ENCODE measurements around the gene BTF3.
"Not testable (repeated sequence)": the region's sequence is repeated elsewhere in the genome, so short reads cannot be mapped to it uniquely, and the experiment has no call there.

Gene BTF3

DNA sequence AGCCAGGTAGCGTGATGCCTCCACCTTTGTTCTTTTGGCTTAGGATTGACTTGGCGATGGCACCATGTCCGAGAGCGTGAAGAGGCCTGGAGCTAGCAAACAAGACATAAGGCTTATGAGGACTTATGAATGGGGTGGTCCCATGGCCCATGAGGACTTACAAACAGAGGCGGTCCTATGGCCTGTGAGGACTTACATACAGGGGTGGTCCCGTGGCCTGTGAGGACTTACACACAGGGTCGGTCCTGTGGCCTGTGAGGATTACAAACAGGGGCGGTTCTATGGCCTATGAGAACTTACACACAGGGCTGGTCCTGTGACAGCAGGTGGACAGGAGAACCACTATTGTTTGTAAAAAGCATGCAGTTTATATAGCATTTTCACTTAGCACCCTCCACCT is 28.4 kb upstream of the BTF3 start:
- DNase-seq: no peak

DNA sequence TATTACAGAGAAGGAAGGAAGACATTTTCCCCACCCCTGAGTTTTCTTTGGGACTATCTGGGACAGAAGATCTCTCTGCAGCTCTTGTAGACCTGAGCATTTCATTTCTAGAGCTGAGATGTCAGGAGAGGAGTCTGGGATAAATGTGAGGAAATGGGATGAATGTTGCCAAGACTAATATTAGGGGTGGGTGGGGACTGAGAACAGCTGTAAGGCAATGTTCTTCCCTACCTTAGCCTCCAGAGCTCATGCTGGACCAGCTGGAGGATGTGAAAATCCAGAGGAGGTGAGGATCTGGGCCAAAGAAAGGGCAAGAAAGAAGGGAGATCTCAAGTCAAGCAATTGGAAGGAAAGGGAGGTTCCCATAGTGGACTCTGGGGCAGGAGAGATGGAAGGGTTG is 26.6 kb upstream of the BTF3 start:
- TF ChIP-seq POLR2A (IDR thresholded peaks at IDR 0.05; ENCODE audit: low read length) (no peak), GATA1 (IDR thresholded peaks at IDR 0.05; ENCODE audit: low read depth, low read length) (no peak)
- DNase-seq: no peak

More for the DNA sequence above, 28.4 kb upstream of the BTF3 start:
- TF ChIP-seq GATA1 (IDR thresholded peaks at IDR 0.05; ENCODE audit: low read depth, low read length) (no peak), POLR2A (IDR thresholded peaks at IDR 0.05; ENCODE audit: low read length) (no peak)

DNA sequence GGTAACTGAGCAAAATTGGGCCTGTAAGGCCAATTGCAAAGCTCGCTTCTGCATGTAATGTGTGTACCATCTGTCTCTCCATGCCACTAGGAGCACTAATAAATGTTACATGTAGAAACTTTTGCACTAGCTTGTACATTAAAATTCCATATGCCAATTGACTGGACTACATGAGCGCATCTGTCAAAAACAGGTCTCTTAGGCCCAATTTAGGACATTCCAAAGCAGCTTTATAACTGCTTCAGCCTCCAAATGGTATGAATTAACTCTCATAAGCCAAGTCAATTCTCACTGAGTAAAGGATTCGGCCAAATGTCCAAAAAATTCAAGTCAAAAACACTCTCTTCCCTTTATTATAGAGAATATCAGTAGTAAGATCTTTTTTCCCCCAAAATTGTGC is 26.1 kb upstream of the BTF3 start:
- no peak for DNase-seq
- TF ChIP-seq GATA1 (IDR thresholded peaks at IDR 0.05; ENCODE audit: low read depth, low read length) (no peak), POLR2A (IDR thresholded peaks at IDR 0.05; ENCODE audit: low read length) (no peak)

DNA sequence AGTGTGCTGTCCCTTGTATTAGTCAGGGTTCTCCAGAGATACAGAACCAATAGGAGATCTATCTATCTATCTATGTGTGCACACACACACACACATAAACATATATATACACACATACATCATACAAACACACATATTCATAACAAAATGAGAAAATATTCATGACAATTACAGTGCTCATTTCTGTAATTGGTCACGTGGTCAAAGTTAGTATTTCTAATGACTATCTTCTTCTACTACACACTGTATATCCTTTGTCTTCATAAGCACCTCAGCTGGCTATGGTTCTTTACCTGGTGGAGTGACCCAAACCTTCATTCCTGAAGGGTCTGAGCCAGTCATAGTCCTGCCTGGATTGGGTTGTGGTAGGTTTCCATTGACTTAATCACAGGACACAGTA is 17.7 kb upstream of the BTF3 start:
- no peak for TF ChIP-seq POLR2A (IDR thresholded peaks at IDR 0.05; ENCODE audit: low read length)
- TF ChIP-seq GATA1 (IDR thresholded peaks at IDR 0.05; ENCODE audit: low read depth, low read length): no peak
- DNase-seq: no peak

DNA sequence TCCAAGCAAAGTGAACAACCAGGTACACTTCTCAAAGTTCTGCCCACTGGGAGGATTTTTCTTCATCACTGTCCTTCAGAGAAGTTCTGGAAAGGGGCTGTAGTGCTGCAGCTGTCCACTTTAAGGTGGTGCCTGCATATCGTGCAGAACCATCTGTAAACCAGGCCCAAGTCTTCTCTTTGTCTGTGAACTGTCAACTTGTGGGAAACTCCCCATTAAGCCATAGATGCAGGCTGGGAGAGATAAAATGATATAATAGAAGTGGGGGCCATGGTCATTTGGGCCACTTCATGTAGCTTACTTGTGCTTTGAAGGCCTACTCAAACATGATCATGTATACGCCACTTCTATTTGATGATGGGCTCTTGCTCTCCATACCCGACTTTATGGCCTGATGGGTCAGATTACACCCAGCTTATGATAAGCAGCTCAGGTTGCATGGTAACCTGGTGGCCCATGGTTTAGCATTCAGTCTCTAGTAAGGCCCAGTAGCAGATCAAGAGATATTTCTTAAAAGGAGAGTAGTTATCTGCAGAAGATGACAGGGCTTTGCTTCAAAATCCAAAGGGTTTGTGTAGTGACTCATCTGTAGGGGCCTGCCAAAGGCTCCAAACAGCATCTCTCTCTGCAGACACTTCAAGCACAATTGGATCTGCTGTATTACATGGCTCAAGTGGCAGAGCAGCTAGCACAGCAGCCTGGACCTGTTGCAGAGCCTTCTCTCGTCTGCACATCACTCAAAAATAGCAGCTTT is 15.7 kb upstream of the BTF3 start:
- DNase-seq: peak; percentile 27 to 70
- no peak for TF ChIP-seq POLR2A (IDR thresholded peaks at IDR 0.05; ENCODE audit: low read length)
- no peak for TF ChIP-seq GATA1 (IDR thresholded peaks at IDR 0.05; ENCODE audit: low read depth, low read length)

DNA sequence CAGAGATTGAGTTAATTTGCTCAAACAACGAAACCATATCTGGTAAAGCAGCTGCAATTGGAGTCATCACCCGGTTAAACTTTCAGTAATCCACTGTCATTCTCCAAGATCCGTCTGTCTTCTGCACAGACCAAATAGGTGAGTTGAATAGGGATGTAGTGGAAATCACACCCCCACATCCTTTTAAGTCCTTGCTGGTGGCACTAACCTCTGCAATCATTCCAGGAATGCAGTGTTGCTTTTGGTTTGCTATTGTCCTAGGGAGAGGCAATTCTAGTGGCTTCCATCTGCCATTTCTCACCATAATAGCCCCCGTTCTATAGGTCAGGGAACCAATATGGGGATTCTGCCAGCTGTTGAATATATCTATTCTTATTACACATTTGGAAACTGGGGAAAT is 14.6 kb upstream of the BTF3 start:
- TF ChIP-seq GATA1 (IDR thresholded peaks at IDR 0.05; ENCODE audit: low read depth, low read length) (no peak), POLR2A (IDR thresholded peaks at IDR 0.05; ENCODE audit: low read length) (no peak)
- DNase-seq: no peak

DNA sequence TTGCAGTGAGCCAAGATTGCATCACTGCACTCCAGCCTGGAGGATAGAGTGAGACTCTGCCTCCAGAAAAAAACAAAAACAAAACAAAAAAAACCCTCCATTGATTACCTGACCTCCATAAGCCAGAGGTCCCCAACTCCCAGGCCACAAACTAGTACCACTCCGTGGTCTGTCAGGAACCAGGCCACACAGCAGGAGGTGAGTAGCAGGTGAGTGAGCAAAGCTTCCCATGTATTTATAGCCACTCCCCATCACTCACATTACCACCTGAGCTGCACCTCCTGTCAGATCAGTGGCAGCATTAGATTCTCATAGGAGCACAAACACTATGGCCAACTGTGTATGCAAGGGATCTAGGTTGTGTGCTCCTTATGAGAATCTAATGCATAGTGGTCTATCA is 13.7 kb upstream of the BTF3 start:
- TF ChIP-seq GATA1 (IDR thresholded peaks at IDR 0.05; ENCODE audit: low read depth, low read length) (no peak), POLR2A (IDR thresholded peaks at IDR 0.05; ENCODE audit: low read length) (no peak)
- DNase-seq: no peak

DNA sequence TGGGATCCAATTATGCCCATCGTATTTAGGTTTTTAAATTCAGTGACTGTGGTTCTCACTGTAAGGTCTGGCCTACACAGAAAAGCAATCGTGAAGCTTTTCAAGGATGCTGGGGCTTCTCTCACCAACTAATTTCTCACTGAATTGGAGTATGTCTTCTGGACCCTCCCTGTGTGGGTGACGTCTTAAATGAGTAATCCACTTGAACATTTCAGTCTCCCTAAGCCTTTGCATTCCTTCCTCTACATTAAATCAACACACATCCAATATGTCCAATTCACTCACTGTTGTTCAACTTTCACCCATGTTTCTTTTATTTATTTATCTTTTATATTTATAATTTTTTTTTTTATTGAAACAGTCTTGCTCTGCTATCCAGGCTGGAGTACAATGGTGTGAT is 12.5 kb upstream of the BTF3 start:
- no peak for DNase-seq
- no peak for TF ChIP-seq GATA1 (IDR thresholded peaks at IDR 0.05; ENCODE audit: low read depth, low read length)

DNA sequence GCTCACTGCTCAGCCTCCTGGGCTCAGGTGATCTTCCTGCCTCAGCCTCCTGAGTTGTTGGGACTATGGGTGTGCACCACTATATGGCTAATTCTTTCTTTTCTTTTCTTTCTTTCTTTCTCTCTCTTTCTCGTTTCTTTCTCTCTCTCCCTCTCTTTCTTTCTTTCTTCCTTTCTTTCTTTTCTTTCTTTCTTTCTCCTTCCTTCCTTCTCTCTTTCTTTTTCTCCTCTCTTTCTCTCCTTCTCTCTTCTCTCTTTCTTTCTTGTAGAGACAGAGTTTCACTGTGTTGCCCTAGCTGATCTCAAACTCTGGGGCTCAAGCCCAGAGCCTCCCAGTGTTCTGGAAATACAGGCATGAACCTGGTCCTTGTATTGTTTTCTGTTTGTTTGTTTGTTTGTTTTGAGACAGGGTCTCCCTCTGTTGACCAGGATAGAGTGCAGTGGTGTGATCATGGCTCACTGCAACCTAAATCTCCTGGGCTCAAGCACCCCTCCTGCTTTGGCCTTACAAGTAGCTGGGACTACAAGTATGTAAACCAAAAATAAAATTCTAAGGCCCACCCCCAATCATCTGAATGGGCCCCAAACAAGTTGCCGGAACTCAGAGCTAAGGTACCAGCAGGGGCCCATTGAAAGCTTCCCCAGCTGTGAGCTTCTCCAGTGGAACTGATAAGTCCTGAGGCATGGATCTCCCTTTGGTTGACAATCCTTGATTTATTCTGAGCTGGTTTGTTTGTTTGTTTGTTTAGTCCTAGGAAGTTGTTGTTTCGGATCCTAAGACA is 11.9 kb upstream of the BTF3 start:
- TF ChIP-seq POLR2A (IDR thresholded peaks at IDR 0.05; ENCODE audit: low read length) (no peak), GATA1 (IDR thresholded peaks at IDR 0.05; ENCODE audit: low read depth, low read length) (no peak)
- DNase-seq: no peak

DNA sequence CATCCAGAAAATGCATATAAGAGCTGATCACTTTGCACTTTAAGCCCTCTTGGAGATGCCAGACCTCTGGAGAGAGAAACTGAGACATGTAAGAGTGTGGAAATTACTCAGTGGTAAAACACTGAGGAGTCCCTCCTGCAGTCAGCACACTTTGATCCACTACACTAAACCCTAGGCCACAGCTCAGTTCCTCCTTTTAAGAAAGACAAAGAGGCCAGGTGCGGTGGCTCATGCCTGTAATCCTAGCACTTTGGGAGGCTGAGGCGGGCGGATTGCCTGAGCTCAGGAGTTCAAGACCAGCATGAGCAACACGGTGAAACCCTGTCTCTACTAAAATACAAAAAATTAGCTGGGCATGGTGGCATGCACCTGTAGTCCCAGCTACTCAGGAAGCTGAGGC is 11.0 kb upstream of the BTF3 start:
- not testable (repeated sequence) for DNase-seq

DNA sequence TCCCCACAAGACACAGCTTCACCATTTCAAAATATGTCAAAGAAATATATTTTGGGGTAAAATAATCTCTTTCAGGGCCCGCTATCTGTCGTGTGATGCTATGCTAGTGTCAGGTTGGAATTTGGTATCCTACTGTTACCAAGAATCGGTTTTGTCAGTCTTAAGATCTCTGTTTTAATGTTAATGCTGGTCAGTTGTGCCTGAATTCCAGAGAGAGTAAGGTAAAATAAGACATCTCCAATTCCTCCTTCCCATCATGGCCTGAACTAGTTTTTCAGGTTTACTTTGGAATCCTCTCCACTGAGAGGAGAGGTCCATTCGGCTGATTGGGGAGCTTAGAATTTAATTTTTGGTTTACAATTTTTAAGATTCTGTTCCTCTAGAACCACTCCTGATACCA is 10.4 kb upstream of the BTF3 start:
- TF ChIP-seq POLR2A (IDR thresholded peaks at IDR 0.05; ENCODE audit: low read length): no peak
- TF ChIP-seq GATA1 (IDR thresholded peaks at IDR 0.05; ENCODE audit: low read depth, low read length): no peak
- DNase-seq: no peak

DNA sequence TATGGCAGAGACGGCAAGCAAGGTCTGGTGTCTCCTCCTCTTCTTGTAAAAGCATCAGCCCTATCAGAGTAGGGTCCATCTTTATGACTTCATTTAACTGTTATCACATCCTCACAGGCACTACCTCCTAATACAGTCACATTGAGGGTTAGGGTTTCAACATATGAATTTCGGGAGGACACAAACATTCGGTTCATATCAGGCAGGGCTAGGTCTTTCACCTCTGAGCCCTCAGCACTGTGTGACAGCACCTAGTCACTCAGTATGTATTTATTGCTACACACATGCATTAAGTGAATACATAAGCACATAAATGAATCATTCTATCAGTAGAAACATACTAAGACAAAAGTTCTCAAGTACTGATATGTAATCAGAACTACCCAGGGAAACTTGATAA is 9.4 kb upstream of the BTF3 start:
- DNase-seq: peak; percentile 85 to 90
- no peak for TF ChIP-seq GATA1 (IDR thresholded peaks at IDR 0.05; ENCODE audit: low read depth, low read length)
- no peak for TF ChIP-seq POLR2A (IDR thresholded peaks at IDR 0.05; ENCODE audit: low read length)

DNA sequence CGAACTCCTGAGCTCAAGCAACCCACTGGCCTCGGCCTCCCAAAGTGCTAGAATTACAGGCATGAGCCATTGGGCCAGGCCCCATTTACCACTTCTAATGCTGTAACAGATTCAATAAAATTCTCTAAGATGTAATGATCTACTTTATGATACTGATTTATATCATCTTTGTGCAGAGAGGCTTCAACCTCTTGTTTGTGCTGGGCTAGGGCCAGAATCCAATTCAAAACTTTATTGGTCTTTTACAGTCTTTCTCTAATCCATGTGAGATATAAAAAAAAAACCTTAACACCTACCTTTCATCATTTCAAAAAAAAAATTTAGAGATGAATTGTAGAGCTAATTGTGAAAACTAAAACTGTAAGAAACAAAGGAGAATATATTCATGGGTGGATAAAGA is 8.2 kb upstream of the BTF3 start:
- no peak for DNase-seq
- no peak for TF ChIP-seq GATA1 (IDR thresholded peaks at IDR 0.05; ENCODE audit: low read depth, low read length)
- TF ChIP-seq POLR2A (IDR thresholded peaks at IDR 0.05; ENCODE audit: low read length): no peak

DNA sequence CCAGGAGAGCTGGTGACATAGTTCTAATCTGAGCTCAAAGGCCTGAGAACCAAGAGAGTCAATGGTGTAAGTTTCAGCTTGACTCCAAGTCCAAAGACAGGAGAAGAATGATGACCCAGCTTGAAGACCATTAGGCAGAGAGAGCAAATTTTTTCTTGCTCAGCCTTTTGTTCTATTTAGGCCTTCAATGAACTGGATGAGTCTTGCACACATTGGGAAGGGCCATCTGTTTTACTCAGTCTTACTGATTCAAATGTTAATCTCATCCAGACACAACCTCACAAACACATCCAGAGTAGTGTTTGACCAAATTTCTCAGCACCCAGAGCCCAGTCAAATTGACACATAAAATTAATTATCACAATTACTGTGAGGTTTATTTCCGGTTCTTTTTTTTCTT is 7.1 kb upstream of the BTF3 start:
- no peak for TF ChIP-seq POLR2A (IDR thresholded peaks at IDR 0.05; ENCODE audit: low read length)
- no peak for TF ChIP-seq GATA1 (IDR thresholded peaks at IDR 0.05; ENCODE audit: low read depth, low read length)
- no peak for DNase-seq

DNA sequence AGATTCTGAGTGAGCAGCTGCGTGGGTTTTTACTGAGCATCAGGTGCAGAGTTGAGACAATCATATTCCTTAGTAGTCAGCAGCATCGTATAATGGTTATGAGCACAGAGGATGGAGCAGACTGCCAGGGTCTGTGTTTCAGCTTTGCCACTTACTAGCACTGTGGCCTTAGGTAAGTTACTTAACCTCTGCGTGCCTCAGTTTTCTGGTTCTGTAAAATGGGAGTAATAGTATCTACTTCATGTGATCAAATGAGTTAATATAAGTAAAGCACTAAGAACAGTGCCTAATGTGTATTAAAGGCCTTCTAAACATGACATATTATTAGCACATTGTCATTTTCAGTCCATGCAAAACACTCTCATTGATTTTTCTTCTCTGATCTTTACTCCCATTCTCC is 4.8 kb upstream of the BTF3 start:
- DNase-seq: no peak
- TF ChIP-seq POLR2A (IDR thresholded peaks at IDR 0.05; ENCODE audit: low read length) (no peak), GATA1 (IDR thresholded peaks at IDR 0.05; ENCODE audit: low read depth, low read length) (no peak)

Measured in erythroblast (primary cell).